ENCODE data around the gene GJE1.

DNA sequence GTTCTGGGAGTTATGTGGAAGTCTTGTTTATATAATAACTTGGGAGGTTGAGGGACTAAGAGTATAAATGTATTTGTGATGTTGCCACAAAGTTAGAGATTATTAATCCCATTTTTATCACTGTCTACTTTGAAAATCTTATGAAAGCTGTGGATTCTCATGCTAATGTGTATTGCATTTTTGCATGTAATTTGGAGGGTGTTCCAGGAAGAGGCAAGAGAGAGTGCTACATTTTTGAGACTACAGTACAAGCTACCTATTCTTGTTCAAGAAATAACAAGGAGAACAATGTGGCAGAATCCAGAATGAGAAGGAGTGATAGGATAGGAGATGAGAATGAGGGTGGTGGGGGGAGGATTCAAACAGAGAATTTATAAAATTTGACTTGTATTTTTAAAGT lies 49.3 kb downstream of the GJE1 start:
- TF ChIP-seq, protein P1, sequence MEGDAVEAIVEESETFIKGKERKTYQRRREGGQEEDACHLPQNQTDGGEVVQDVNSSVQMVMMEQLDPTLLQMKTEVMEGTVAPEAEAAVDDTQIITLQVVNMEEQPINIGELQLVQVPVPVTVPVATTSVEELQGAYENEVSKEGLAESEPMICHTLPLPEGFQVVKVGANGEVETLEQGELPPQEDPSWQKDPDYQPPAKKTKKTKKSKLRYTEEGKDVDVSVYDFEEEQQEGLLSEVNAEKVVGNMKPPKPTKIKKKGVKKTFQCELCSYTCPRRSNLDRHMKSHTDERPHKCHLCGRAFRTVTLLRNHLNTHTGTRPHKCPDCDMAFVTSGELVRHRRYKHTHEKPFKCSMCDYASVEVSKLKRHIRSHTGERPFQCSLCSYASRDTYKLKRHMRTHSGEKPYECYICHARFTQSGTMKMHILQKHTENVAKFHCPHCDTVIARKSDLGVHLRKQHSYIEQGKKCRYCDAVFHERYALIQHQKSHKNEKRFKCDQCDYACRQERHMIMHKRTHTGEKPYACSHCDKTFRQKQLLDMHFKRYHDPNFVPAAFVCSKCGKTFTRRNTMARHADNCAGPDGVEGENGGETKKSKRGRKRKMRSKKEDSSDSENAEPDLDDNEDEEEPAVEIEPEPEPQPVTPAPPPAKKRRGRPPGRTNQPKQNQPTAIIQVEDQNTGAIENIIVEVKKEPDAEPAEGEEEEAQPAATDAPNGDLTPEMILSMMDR (conservative IDR thresholded peaks at IDR 0.05 in 1 of 2, IDR thresholded peaks at IDR 0.05 in 1 of 2; ENCODE audit: extremely low read depth in 1 of 2, insufficient read depth in 1 of 2, low read depth in 1 of 2, low read length in 2 of 2) = no peak
- no peak for TF ChIP-seq EZH2 (IDR thresholded peaks at IDR 0.05; ENCODE audit: borderline replicate concordance, low read length)
